Fibroblast of skin of right biceps (primary cell): ENCODE measurements around the gene CMTR1.
A peak's percentile ranks its signal among the peaks of the same experiment; 100 is the strongest.
"Not testable (repeated sequence)": the region's sequence is repeated elsewhere in the genome, so short reads cannot be mapped to it uniquely, and the experiment has no call there.

ENCODE experiments used
- DNase-seq: peaks from one replicate; pipeline ENCODE4 v3.0.0-alpha.2; 2013

Gene CMTR1, protein sequence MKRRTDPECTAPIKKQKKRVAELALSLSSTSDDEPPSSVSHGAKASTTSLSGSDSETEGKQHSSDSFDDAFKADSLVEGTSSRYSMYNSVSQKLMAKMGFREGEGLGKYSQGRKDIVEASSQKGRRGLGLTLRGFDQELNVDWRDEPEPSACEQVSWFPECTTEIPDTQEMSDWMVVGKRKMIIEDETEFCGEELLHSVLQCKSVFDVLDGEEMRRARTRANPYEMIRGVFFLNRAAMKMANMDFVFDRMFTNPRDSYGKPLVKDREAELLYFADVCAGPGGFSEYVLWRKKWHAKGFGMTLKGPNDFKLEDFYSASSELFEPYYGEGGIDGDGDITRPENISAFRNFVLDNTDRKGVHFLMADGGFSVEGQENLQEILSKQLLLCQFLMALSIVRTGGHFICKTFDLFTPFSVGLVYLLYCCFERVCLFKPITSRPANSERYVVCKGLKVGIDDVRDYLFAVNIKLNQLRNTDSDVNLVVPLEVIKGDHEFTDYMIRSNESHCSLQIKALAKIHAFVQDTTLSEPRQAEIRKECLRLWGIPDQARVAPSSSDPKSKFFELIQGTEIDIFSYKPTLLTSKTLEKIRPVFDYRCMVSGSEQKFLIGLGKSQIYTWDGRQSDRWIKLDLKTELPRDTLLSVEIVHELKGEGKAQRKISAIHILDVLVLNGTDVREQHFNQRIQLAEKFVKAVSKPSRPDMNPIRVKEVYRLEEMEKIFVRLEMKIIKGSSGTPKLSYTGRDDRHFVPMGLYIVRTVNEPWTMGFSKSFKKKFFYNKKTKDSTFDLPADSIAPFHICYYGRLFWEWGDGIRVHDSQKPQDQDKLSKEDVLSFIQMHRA

DNA sequence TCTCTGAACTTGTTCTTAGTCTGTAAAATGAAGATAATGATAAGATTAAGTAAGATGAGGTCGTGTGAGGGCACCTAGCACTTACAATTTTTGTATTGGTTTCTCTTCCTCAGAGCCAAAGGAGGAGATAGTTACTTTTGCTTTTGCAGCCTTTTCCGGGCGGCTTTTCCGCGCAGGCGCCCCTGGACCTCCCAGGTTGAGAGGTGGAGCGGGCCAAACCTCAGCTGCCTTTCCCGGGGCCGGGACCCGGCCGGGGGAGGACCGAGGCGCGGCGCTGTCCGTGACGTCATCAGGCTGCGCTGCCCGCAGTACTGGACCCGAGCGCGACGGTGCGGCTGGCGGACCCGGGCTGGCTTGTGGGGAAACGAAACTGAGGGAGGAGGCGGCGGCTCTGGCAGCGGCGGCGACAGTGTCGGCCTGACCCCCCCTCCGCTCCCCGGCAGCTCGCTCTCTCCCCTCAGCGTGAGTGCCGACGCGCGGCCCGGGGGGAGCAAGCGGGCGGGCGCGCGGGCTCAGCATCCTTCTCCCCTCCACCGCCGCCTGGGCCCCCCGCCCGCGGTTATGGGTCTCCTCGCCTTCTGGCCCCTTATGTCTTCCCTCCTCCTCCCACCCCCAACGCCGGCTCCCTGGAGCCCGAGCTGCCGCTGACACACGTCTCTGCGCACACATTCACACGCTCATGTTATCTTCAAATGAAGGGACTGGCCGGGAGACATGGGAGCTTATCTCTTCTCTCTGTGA is at the start of gene CMTR1:
Gene CMTR1, plus strand, starts transcription at position 306 of the 741 bp plus-strand sequence. CDS start 2,409 bp downstream, outside the sequence.
- peak; percentile 90 for DNase-seq

DNA sequence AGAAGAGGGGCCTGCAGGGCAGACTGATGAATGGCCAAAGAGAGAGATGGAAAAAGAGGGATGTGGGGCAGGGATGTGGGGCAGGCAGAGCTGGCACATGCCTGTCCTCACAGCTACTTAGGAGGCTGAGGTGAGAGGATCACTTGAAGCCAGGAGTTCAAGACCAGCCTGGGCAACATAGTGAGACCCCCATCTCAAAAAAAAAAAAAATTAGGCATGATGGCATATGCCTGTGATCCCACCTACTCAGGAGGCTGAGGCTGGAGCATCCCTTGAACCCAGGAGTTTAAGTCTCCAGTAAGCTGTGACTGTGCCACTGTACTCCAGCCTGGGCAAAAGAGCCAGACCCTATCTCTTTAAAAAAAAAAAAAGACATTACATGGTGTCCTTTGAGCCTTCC is 44.4 kb upstream of the CMTR1 start:
- DNase-seq: no peak

DNA sequence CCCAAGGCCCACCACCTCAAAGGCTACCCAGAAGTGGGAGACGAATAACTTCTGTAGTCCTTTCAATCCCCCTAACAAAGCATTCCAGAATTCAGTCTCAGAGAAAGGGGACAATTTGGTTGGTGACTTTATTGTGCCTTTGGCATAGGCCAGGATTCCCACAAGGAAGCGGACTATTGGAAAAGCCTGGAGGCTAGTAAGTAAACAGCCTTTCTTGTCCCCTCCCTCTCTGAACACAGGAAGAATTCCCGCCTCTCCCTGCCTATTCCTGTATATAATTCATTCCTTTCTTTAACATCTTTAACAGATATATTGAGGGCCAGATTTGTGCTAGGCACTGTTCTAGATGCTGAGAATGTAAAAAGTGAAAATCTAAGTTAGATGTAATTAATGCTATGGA is 43.2 kb upstream of the CMTR1 start:
- DNase-seq: no peak

DNA sequence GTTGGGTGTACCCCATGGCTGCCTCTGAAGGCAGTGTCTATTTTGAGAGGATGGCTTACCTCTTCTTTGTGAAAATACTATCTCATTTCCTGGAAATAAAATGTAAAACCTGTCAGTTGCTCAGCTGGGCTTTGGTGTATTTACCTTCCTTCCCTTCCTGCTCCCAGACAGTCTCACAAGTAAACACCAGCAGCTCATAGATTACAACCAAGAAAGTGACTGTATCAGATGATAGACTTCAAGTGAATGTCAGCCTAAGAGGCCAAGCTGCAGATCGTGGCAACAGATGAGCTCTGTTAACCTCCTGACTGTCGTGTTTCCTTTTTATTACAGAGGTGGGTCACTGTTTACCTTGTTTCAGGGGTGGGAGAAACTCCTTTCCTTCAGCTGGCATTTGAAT is 41.9 kb upstream of the CMTR1 start:
- DNase-seq: no peak

DNA sequence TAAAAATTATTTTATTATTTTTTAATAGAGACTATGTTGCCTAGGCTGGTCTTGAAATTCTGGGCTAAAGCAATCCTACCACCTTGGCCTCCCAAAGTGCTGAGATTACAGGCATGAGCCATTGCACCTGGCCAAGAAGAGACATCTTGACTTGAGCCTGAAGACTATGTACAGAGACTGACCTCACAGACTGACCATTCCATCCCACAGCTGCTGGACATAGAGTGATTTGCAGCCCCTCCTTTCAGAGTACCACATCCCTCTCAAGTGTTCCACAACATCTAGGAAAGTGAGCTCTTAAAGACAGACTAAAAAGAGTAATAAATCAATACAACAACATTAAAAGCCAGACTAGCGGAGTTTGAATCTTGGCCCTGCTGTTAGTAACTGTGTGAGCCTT is 40.2 kb upstream of the CMTR1 start:
- no peak for DNase-seq

DNA sequence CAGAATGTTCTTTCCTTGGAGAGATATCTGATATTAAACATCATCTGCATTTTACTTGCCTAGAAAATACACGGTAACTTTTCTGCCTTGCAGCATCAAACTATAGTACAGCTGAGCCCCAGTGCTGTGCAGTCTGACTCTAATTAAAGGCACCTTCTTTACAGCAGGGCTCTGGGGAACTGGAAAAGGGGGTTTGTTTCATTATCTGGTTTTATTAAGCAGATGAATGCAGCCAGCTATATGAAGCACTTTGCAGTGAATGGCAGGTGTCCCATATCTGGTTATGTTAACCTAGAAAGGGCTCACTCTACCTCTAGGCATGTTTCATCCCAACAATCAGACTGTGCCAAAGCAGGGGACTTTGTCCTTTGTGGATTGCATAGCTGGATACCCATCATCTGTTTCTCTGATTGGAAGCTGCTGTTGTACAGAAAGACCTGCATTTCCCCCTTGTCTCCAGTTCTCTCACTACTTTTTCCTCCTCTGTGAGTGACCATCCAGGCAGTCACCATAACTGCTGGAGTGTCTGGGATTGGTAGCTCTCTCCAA is 39.6 kb upstream of the CMTR1 start:
- no peak for DNase-seq

DNA sequence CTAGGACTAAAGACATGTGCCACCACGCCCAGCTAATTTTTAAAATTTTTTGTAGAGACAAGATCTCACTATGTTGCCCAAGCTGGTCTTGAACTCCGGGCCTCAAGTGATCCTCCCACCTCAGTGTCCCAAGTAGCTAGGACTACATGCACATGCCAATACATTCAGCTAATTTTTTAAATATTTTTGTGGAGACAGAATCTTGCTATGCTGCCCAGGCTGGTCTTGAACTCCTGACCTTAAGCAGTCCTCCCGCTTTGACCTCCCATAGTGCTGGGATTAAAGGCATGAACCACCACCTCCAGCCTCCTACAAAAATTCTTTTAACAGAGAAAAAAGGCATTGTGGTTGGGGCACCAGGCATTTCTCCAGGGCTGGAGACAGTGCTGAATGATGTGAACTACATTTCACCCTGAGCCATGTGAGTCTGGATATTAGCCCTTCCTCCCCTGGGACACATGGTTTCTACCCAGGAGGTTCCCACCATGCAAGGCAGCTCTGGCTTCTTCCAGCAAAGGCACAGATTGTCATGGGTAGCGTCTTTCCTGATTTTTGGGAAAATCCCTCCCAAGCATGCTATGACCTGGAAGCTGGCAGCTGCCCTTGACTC is 36.3 kb upstream of the CMTR1 start:
- DNase-seq: peak; percentile 83

DNA sequence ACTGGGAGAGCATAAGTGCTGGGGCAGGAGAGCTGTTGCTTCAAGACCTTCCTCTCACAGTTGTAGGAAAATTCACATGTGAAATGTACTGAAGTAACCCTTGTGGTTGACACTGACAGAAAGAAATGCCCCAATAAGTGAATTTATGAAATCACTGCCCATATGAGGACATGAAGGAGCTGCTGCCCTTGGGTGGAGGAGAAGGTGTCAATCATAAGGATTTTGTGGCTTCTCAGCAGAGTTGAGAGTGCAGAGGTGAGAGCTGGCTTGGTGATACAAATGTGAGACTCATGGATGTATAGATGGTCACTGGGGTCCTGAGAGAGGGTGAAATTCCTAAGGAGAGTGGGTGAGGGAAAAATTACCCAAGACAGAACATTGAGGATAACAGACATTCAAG is 33.9 kb upstream of the CMTR1 start:
- no peak for DNase-seq

DNA sequence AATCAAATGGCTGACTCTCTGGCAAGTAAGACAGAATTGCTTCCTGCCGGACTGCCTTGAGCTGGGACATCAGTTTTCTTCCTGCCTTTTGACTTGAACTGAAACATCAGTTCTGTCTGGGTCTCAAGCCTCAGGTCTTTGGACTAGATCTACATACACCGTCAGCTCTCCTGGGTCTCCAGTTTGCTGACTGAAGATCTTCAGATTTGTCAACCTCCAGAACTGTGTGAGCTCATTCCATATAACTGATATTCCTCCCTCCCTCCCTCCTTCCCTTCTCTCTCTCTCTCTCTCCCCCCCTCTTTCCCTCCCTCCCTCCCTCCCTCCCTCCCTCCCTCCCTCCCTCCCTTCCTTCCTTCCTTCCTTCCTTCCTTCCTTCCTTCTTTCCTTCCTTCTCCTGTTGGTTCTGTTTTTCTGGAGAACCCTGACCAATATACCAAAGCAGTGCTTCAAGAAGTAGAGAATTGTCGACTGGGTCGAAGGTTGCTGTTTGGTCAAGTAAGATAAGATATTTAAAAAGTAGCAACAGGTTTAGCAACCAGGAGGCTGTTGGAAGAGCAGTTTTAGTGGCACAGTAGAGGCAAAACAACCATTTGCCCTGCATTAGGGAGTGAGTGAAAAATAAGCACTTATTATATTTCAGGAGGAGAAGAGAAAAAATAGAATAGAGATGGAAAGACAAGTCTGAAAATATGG is 33.1 kb upstream of the CMTR1 start:
- DNase-seq: no peak

DNA sequence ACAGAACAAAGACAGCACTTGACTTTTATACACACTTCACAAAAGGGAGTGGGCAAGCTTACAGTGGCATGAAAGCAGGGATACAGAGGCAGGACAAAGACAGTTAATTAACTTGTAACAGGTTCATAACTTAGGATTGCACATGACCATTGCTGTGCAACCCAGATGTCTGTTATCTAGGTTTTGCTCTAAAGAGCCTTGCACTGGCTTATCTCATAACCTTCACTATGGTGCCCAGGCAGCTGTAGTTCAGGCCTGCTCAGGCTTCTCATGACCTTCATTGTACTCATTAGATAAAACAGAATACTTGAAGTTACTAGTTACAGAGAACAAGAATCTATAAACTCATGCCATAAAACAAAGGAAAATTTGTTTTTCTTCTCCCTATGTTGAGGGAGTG is 31.4 kb upstream of the CMTR1 start:
- DNase-seq: not testable (repeated sequence)

DNA sequence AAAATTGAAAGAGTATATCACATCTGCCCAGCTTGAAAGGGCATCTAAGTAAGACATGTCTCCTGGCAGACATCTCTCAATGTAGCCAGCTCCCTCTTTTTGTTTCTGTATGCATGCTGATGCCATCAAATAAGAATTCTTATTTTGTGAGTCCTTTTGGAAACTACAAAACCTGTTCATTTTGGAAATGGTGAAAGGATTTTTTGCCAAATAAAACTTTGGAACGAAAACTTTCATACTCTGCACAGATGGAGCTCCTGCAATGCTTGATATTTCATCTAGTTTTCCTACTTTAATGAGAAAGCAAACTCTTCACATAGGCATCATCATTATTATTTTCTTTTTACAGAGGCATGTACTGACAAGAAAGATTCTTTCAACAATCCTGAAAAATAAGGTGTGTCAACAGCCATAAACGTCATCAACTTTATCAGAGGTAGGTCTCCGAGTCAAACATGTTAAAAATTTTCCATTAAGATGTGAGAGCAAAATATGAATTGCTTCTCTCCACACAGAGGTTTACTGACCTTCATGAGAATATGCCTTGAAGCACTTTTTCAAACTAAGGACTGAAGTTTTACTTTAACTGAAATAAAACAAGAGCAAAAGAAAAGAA is 26.2 kb upstream of the CMTR1 start:
- no peak for DNase-seq

DNA sequence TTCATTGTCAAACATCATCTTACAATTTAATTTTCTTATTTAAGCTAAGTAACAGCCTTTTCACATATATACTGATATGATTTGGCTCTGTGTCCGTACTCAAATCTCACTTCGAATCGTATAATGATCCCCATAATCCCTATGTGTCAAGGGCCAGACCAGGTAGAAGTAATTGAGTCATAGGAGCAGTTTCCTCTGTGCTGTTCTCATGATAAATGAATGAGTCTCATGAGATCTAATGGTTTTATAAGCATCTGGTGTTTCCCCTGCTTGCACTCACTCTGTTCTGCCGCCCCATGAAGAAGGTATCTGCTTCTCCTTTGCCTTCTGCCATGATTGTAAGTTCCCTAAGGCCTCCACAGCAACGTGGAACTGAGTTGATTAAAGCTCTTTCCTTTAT is 25.1 kb upstream of the CMTR1 start:
- no peak for DNase-seq

DNA sequence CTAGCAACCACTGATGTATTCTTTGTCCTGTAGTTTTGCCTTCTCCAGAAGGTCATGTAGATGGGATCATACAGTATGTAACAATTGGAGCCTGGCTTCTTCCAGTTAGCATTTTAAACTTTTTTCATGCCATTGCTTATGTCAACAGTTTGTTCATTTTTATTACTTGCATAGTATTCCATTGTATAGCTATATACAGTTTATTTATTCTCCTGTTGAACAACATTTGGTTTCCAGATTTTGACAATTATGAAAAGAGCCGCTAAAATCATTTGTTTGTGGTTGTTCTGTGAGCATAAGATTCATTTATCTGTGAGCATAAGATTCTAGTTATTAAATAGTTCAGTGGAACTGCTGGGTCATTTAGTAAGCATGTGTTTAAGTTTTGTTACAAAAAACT is 23.5 kb upstream of the CMTR1 start:
- DNase-seq: no peak

DNA sequence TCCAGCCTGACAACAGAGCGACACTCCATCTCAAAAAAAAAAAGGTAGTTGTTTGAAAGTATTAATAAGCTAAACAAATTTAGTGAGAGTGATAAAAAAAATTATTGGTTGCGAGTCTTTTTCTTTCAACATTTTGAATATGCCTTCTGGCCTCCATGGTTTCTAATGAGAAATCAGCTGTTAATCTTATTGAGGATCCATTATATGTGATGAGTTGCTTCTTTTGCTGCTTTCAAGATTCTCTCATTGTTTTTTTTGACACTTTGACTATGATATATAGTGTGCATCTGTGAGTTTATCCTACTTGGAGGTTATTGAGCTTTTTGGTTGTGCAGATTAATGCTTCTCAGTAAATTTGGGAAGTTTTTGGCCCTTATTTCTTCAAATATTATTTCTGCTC is 15.6 kb upstream of the CMTR1 start:
- DNase-seq: no peak

DNA sequence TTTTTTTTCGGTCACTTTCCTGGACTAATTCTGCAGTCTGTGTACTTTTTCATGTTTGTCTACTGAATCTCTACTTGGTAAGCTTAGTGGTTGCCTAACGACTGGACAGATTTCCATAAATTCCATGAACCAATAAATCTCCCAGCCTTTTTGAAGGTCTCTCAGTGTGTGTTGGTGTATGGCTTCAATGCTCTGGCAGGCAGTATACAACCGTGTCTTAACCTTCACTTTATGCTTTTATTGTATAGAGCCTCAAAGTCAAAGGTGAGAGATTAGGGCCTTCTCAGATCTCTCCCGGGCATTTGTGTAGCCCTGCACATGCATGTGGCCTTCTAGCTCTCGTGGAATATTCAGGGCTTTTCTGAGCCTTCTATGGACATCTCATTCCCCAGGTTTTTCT is 14.3 kb upstream of the CMTR1 start:
- DNase-seq: no peak

DNA sequence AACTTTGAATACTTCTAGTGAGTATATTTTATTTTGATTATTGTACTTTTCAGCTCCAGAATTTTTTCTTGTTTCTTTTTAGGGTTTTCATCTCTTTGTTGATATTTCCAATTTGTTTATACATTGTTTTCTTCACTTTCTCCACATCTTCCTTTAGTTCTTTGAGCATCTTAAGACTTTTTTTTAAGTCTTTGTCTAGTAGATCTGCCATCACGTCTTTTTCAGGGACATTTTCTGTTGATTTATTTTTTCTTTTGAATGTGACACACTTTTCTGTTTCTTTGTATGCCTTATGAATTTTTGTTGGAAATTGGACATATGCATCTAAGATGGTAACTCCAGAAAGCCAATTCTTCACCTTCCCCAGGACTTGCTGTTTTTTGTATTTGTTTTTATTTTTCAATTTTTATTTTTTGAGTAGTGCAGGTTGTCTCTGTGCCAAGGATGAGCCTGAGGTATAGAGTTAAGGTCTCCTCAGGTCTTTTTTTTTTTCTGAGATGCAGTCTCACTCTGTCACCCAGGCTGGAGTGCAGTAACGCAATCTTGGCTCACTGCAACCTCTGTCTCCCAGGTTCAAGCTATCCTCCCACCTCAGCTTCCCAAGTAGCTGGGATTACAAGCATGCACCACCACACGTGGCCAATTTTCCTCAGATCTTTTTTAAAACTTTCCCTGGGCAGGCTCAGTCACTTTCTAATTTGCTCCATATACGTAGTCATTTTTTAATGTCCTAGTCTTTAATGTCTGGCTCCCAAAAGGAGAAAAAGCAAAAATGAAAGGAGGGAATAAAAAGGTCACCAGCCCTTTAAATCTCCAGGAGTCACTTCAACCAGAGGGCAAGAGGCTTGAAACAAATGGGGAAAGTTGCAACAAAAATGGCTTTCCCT is 6.7 kb upstream of the CMTR1 start:
- DNase-seq: no peak

DNA sequence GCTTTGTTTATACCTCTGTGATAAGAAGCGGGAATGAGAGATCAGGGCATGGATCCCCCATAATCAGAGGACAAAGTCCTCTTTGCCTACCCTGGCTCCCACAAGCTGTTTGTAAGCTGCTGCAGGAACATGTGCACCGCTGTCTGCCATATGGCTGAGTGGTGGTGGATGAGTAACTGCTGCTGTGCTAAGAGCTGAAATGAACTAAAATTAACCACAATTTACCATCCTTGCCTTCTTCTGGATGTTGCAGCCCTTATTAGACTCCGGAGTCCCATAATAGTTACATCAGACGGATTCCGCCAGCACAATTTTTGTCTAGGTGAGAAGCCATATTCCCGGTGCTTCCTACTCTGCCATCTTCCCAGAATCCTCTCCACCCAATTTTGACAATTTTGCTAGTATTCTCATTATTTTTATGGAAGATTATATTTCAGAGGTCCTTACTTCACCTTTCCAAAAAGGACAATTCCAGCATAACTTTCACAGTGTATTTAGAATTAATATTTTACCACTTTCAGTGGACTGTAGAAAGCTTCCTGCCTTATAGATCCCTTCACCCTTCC is 6.0 kb upstream of the CMTR1 start:
- DNase-seq: no peak

DNA sequence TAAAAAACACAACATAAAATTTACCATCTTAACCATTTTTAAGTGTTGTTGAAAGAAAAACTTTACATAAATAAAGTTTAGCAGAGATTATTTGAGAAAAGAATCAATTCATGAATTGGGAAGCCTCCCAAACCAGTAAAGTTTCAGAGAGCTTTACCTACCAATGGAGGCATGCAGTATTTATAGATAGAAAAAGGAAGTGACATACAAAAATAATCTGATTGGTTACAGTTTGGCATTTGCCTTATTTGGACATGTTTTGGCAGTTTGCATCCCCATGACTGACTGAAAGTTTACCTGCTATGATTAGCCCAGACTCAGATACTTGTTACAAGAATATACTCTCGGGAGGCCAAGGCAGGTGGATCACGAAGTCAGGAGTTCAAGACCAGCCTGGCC is 3.7 kb upstream of the CMTR1 start:
- DNase-seq: no peak

DNA sequence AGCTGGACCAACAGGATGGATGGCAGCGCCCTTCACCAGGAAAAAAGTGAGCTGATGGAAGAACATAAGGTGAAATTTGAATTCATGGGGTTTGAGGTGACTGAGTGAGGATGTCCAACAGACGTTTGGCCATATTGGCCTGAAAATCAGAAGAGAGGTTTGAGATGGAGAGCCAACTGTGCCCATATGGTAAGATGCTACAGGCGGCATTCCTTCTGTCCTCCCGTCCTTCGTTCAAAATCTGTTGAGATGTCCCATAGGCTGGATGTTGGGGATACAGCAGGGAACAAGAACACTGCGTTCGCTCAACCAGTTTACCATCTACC is 468 bp upstream of the CMTR1 start:
- DNase-seq: no peak

DNA sequence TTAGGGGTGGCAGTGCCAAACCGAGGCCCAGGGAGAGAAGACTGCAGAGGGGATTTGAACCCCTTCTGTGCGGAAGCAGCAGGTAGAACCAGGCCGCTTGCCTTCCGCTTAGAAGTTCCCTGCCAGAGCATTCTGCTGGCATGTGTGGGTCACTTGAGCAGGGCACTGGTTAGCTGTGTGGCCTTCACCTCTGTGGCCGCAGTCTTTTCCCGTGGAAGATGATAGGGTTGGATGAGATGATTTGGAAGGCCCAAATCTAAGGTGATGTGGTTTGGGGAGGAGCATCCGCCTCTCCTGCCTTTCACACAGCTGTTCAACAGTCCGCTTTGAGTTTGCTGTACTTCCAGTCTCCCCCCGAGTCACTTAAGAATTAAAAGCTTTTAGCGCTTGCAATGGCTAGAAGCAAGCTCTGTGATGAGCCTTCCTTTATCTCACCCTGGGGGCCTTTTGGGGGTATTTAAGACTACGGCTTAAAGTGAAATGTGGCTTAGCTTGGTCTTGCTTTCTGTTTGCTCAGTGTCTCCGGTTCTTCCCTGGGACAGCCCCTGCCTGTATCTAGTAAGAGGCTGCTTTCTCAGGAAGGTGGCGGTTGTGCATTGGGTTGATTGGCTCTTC is 743 bp downstream of the CMTR1 start:
- peak; percentile 16 for DNase-seq
